Measurements from ENCODE around the gene RUFY4. TPM values are rescaled to one million over a fixed set of nuclear protein-coding genes. Genes with fewer than 3 reads are reported as not detected.

The RUFY4 gene
- total RNA-seq, 1 experiment from 2014 or later = 0.21 TPM

GRCh38 chr2:218060950-218061660 lies 7.9 kb upstream of the RUFY4 start:
- H3K27me3 Mint-ChIP-seq (ENCODE audit: unreplicated experiment) = peaks cover 100% of the 10 kb centered on the region
- no peak overlapping the region for H3K27ac Mint-ChIP-seq (ENCODE audit: unreplicated experiment)
- intact Hi-C loops (cut with micrococcal nuclease; ENCODE audit: unreplicated experiment) = no loop called here
- no peak overlapping the region for H3K4me3 Mint-ChIP-seq (ENCODE audit: low read depth, unreplicated experiment)
- CTCF ChIA-PET = no interaction called here
- BruUV-seq (replicated peaks) = no TSS peak
- no peaks in the 10 kb centered on the region for H3K4me1 Mint-ChIP-seq (ENCODE audit: low read depth, unreplicated experiment)
- H3K36me3 Mint-ChIP-seq (ENCODE audit: insufficient read depth, unreplicated experiment) = no peaks in the 10 kb centered on the region
- TF ChIP-seq CTCF (IDR thresholded peaks at IDR 0.05; ENCODE audit: unreplicated experiment) = no peak
- H3K9me3 Mint-ChIP-seq (ENCODE audit: low read depth, unreplicated experiment) = no peaks in the 10 kb centered on the region
- DNase-seq = no peak

DNA sequence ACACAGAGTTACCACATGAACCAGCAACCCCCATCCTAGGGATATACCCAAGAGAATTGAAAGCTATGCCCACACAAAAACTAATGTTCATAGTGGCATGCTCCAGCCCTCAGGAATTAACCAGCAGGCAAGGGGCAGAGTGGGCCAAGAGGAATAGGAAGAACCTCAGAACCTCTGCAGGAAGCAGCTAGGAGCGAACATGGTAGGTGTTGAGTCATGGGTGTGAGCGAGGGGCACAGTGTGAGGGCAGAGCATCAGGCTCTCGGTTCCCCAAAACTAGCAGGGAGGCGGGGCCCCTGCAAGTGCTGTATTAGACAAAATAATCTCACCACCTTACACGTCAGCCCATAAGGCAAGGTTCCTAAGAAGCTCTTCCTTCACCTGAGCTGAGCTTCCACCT lies 5.6 kb upstream of the RUFY4 start:
- no peaks in the 10 kb centered on the region for H3K36me3 Mint-ChIP-seq (ENCODE audit: insufficient read depth, unreplicated experiment)
- H3K9me3 Mint-ChIP-seq (ENCODE audit: low read depth, unreplicated experiment) = no peaks in the 10 kb centered on the region
- CTCF ChIA-PET = no interaction called here
- no peak for DNase-seq
- no peak overlapping the region for H3K27ac Mint-ChIP-seq (ENCODE audit: unreplicated experiment)
- peaks cover 100% of the 10 kb centered on the region for H3K27me3 Mint-ChIP-seq (ENCODE audit: unreplicated experiment)
- no peak for TF ChIP-seq CTCF (IDR thresholded peaks at IDR 0.05; ENCODE audit: unreplicated experiment)
- intact Hi-C loops (cut with micrococcal nuclease; ENCODE audit: unreplicated experiment) = no loop called here
- peaks cover 3% of the 10 kb centered on the region for H3K4me1 Mint-ChIP-seq (ENCODE audit: low read depth, unreplicated experiment)
- no TSS peak for BruUV-seq (replicated peaks)
- H3K4me3 Mint-ChIP-seq (ENCODE audit: low read depth, unreplicated experiment) = no peak overlapping the region

DNA sequence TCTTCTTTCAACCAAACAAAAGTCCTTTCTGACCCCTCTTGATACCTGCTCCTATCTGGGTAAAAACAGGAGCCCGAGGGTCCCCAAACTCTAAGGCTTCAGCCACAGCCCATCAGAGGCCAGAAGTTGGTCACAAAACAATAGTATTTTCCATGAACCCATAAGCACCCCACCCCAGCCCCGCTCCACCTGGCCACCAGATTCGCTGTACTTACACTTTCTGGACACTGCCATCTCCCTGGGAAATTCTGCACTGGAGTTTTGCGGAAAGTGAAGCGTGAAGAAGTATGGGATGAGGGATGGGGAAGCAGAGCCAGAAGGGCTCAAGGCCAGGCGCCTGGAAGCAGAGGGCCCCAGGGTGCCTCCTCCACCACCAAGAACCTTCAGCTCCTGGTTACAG lies 5.2 kb upstream of the RUFY4 start:
- TF ChIP-seq CTCF (IDR thresholded peaks at IDR 0.05; ENCODE audit: unreplicated experiment) = no peak
- no peak overlapping the region for H3K27ac Mint-ChIP-seq (ENCODE audit: unreplicated experiment)
- H3K4me1 Mint-ChIP-seq (ENCODE audit: low read depth, unreplicated experiment) = peaks cover 7% of the 10 kb centered on the region
- H3K27me3 Mint-ChIP-seq (ENCODE audit: unreplicated experiment) = peaks cover 100% of the 10 kb centered on the region
- intact Hi-C loops (cut with micrococcal nuclease; ENCODE audit: unreplicated experiment) = no loop called here
- H3K36me3 Mint-ChIP-seq (ENCODE audit: insufficient read depth, unreplicated experiment) = peaks cover 4% of the 10 kb centered on the region
- no peak for DNase-seq
- no TSS peak for BruUV-seq (replicated peaks)
- H3K4me3 Mint-ChIP-seq (ENCODE audit: low read depth, unreplicated experiment) = no peak overlapping the region
- H3K9me3 Mint-ChIP-seq (ENCODE audit: low read depth, unreplicated experiment) = no peaks in the 10 kb centered on the region
- CTCF ChIA-PET = no interaction called here

- Mint-ChIP-seq H3K27ac (ENCODE audit: unreplicated experiment) (no peak overlapping the region), H3K4me3 (ENCODE audit: low read depth, unreplicated experiment) (no peak overlapping the region), H3K4me1 (ENCODE audit: low read depth, unreplicated experiment) (peaks cover 8% of the 10 kb centered on the region), H3K27me3 (ENCODE audit: unreplicated experiment) (peaks cover 90% of the 10 kb centered on the region), H3K9me3 (ENCODE audit: low read depth, unreplicated experiment) (no peaks in the 10 kb centered on the region), H3K36me3 (ENCODE audit: insufficient read depth, unreplicated experiment) (peaks cover 8% of the 10 kb centered on the region)
- DNase-seq = no peak
- CTCF ChIA-PET = no interaction called here
- no peak for TF ChIP-seq CTCF (IDR thresholded peaks at IDR 0.05; ENCODE audit: unreplicated experiment)
- intact Hi-C loops (cut with micrococcal nuclease; ENCODE audit: unreplicated experiment) = no loop called here
- no TSS peak for BruUV-seq (replicated peaks)
These were observed 3.6 kb upstream of the RUFY4 start for GRCh38 chr2:218065239-218066006.
